Medulla oblongata (tissue), 1 donor: ENCODE measurements around the gene C1S.
"Not testable (repeated sequence)": the region's sequence is repeated elsewhere in the genome, so short reads cannot be mapped to it uniquely, and the experiment has no call there.

Experiments
- DNase-seq: peaks from one replicate; pipeline ENCODE4 v3.0.0-alpha.2; 2015; ENCODE audit errors: extremely low spot score

C1S gene

DNA sequence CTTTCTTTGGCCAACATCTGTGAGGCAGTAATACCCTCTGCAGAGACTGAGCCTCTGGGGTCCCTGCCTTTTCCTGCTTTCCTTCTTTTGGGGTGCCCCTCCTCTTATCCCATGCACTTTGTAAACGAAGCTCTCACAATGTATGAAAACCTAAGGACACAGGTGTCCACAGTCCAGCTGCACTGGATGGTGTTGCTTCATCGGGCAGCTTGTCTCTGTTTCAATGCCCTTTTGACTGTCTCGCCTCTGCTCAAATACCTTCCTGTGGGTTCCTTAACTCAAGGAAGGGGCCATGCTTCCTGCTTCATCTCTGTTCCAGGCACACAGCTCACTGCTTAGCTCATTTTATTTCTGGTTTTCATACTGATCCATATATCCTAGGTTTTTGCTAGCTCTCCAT lies 42.1 kb downstream of the C1S start:
- no peak for DNase-seq

GRCh38 chr12:7103837-7104584 lies 43.5 kb downstream of the C1S start:
- DNase-seq = no peak

DNA sequence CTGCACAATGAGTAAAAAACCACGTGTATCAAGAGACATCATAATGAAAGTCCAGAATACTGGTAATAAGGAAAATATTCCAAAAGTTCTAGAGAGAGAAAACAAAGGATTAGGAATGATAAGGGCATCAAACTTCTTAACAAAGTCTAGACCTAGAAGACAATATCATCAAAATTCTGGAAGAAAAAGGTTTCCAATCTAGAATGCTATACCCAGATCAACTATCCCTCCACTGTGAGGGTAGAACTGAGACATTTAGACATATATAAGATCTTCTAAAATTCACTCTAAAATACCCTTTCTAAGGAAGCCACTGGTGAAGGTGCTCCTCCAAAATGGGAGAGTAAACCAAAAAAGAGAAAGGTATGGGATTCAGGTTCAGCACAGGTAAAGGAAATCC lies 45.6 kb downstream of the C1S start:
- DNase-seq = no peak

GRCh38 chr12:7107181-7107580 lies 46.7 kb downstream of the C1S start:
- DNase-seq = not testable (repeated sequence)

DNA sequence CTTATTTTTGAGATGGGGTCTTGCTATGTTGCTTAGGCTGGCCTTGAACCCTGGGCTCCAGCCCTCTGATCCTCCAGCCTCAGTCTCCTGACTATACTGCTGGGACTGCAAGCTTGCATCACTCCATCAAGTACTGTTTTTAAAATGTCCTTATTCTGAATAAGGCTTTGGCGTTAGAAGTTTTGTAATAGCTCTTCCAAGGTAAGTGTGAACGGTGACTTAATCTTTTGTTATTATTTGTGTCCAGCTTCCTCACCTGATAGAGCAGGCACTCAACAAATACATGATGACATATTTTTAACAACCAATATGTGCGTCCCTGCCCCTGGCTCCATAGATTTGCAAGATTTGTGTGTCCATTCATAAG lies 47.1 kb downstream of the C1S start:
- no peak for DNase-seq

GRCh38 chr12:7108003-7108795 lies 47.7 kb downstream of the C1S start:
- peak; percentile 10 for DNase-seq

- DNase-seq = peak; percentile 83
Measured at GRCh38 chr12:7108796-7109571, 48.5 kb downstream of the C1S start, which contains the start of gene C1RL. TSS of gene C1RL (minus strand) at chr12:7109214. CDS start at chr12:7109180, 34 bp downstream.

- DNase-seq = no peak
Measured at GRCh38 chr12:7109572-7109920, 49.0 kb downstream of the C1S start.

DNA sequence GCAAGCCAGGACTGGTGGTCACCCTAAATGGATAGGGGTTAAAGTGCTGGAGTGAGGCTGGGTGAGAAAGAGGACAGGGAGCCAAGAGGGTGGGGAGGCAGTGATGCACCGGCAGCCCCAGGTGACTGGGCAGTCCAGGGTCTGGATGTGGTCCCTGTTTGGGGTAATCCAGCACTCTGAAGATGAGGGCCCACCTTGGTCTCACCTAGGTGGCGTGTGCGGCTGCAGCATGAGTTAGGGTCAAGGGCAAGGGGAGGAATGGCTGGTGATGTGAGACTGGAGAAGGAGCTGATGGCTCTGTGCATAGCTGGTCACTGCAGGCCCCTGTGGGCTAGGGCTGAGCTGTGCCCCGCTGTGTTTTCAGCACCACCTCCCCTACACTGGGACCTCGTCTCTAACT lies 50.1 kb downstream of the C1S start:
- DNase-seq = no peak

DNA sequence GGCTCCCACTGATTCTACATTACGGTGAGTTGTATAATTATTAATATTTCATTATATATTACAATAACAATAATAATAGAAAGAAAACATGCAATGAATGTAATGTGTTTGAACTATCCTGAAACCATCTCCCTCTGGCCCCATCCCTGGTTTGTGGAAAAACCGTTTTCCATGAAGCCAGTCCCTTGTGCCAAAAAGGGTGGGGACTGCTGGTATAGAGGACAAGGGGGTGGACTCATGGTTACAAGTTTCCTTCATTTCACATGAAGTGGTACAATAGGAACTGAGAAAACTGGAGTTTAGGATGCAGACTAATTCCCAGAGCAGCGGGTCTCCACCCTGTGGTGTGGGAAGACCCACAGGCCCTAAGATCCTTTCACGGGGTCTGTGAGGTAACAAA lies 51.5 kb downstream of the C1S start:
- DNase-seq = no peak

DNA sequence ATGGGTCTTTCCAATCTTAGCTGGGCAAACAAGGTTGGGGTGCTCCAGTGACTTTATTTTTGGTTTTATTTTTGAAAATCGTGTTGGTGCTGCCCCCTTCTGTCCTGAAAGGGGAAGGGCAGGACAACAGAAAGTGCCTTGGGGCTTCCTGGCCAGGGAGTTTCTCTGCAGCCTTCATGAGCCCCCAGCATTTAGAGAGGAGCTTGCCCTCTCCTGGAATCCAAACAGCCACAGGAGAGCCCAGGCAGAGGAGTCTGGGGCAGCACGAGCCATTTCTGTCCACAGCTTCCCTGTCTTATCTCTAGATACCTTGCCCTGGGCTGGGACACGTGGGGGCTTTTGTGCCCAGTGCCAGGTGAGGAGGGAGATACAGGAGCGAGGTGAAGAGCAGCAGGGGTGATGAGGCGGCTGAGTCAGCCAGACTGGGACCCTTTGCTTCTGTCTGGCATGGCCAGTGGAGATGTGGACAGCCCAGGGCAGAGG lies 52.9 kb downstream of the C1S start:
- peak; percentile 27 for DNase-seq

DNA sequence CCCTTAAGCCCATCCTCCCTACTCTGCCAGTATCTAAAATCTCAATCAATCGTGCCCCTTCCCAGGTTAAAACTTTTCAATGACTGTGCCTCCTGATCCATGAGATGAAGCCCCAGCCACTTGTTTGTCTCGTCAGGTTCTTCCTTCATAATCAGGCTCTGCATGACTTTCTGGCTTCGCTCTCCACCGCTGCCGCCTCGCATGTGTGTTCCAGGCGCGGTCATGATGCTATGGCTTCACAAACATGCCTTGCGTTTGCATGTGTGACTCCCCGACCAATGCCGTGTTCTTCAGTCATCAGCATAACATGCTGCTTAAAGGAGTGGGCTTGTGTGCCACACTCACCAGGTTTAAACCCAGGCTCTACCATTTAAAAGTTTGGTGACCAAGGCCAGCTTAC lies 53.5 kb downstream of the C1S start:
- DNase-seq = no peak

DNA sequence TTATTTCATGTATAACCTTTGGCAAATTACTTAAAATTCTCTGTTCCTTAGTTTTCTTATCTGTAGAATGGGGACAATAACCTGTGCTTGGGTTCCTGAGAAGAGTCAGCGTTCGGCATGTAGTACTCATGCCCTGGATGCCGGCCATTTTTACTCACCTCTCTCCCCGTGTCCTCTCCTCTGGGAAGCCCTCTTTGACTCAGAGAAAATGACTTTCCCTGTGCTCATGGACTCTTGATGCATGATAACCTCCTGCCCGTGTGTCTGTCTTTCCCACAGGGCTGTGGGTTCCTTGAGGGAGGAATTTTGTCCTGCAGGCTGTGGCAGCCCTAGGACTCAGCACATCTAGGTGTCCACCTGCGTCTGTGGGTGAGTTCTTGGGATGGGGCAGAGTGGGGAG lies 54.3 kb downstream of the C1S start:
- DNase-seq = no peak

DNA sequence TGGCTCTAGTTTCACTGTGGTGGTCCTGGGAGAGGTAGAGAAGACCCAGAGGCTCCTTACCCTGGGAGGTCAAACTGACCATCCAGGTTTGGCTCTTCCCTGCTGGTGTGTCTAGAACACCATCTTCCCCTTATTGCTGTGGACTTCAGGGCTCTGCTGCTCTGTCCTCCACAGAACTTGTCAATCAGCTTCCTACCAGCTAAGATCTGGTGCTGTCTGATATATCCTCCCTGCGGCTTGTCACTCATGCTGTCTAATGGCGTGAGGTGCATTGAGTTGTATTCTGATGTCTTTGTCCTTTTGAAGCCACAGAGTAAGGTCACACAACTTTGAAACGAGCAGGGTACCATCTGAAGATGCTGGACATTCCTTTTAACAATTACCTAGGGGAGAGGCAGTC lies 55.7 kb downstream of the C1S start:
- DNase-seq = no peak

GRCh38 chr12:7116916-7117315 lies 56.4 kb downstream of the C1S start:
- no peak for DNase-seq

DNA sequence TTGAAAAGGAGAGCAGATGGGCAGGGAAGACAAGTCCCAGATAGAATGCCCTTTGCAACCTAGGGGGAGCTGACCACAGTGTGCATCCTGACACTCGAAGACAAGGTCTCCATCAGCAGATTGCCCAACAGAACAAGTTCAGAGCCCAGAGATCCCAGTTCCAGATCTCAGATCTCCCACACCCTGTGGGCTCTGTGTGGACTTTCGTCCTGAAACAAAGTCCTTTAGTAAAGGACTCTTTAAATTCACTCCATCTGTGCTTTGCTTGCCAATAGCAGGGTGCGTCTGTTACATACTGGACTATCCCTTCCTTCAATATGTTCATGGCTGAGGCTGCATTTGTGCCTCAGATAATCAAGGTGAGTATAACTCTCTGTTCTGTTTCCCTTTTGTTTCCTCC lies 57.2 kb downstream of the C1S start:
- DNase-seq = no peak

GRCh38 chr12:7118881-7119280 lies 58.4 kb downstream of the C1S start:
- DNase-seq = no peak

GRCh38 chr12:7120166-7120565 lies 59.6 kb downstream of the C1S start:
- no peak for DNase-seq
